ENCODE measurements around the gene FGB. TPM values are rescaled to one million over a fixed set of nuclear protein-coding genes. Genes with fewer than 3 reads are reported as not detected.

The FGB gene
- total and polyA plus RNA-seq, 9 of the 15 experiments (the other 6 are each of a cell fraction or from before 2014, with no cell fraction given) = 0.07 to 1.9 (median 0.13) TPM; not detected in 6

DNA sequence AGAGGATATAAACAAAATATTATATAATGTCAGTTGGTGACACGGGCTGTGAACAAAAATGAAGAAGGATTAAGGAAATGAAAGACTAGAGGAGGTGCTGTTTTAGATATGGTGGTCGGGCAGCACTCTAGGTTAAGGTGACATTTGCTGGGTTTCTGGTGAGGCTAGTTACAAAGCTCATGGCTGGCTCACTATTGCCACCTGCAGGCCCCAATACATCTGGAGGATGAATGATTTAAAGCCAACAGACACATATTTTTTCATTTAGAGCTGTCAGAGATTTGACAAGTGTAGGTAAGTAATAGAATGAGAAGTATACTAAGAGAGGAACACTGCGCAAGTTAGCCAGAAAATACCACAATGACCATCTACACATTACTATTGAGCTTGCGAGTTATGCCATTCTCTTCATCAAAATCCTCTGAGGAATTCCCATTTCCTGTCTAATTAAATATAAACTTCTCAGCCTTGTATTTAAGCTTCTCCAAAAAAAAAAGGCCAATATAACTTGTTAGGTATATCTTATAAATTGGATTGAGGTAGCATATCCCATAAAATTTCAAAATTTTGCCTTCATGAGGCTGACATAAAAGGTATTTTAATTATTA, 56.0 kb downstream of the FGB start:
- ChIA-PET POLR2A (interaction anchor here (1.3 kb wide), 1 partner anchor 67 kb away, joined by 5 read pairs; no protein-coding TSS in a partner anchor), CTCF (ENCODE audit: low intra/inter-chr PET ratio) (interaction anchor here (0.8 to 2.1 kb wide), 5 partner anchors 59 to 290 kb away, joined by 3 to 14 read pairs (median 10); no protein-coding TSS in a partner anchor)
- Histone ChIP-seq H3K4me2 (ENCODE audit: insufficient read depth, low read length) (no peak overlapping the region), H3K9ac (ENCODE audit: insufficient read depth in 1 of 2, low read depth in 2 of 2, low read length in 2 of 2) (no peak overlapping the region), H3K27me3 (ENCODE audit: control insufficient read depth in 2 of 2, insufficient read depth in 2 of 2, low read length in 2 of 2) (0 out of 5 replicates have a peak, but pooled peaks cover 0 to 4% of the 10 kb centered on the region in 2 experiments), H3K9me1 (ENCODE audit: control insufficient read depth, insufficient read depth, low read length) (no peaks in the 10 kb centered on the region), H3K36me3 (ENCODE audit: control insufficient read depth, insufficient read depth, low read length) (no peaks in the 10 kb centered on the region), H3K4me1 (replicated peaks in 1 of 2; ENCODE audit: control insufficient read depth in 2 of 2, insufficient read depth in 2 of 2, low read length in 2 of 2) (no peaks in the 10 kb centered on the region), H3K4me3 (no peak overlapping the region), H4K20me1 (replicated peaks; ENCODE audit: control insufficient read depth, insufficient read depth, low read length) (no peaks in the 10 kb centered on the region), H3K79me2 (ENCODE audit: control insufficient read depth, insufficient read depth, low read length) (no peaks in the 10 kb centered on the region), H2AFZ (ENCODE audit: low read depth, low read length) (0 out of 2 replicates have a peak overlapping the region, but pooled peaks have one; percentile 11), H3K27ac (ENCODE audit: extremely low read depth, low read depth, low read length) (no peak overlapping the region), H3K9me3 (replicated peaks; ENCODE audit: control insufficient read depth, insufficient read depth, low read depth, low read length) (no peaks in the 10 kb centered on the region)
- peak in 2 of 4 experiments; percentile 59 to 76 for DNase-seq (ENCODE audit: extremely low read depth in 1 of 4, low spot score in 3 of 4)
- peak; percentile 85 for FAIRE-seq
- intact Hi-C loops (cut with micrococcal nuclease) = loop anchor here (1.0 to 10.0 kb wide), 4 partner anchors 60 to 844 kb away; no protein-coding TSS in a partner anchor
- WGBS (ENCODE audit: insufficient coverage, low coverage, missing lambda C conversion rate) = 0% methylated on average over 4 of the region's 4 CpGs
- ATAC-seq = peak; percentile 89
- no TSS peak for BruUV-seq (replicated peaks)
- in situ Hi-C loops (cut with MboI) = loop anchor here (5.0 kb wide), 1 partner anchor 67 kb away; the partner anchor contains the start of gene PLRG1
- no peak for TF ChIP-seq GTF2A2 (tag; IDR thresholded peaks at IDR 0.05)
- TF ChIP-seq NELFE (IDR thresholded peaks at IDR 0.05; ENCODE audit: insufficient read depth, insufficient read length) = no peak
- peak; percentile 51; the same call in 1 of the 2 replicates for TF ChIP-seq DEAF1 (CRISPR knock-in tag; IDR thresholded peaks at IDR 0.05)
- TF ChIP-seq MCM3 (IDR thresholded peaks at IDR 0.05) = no peak
- no peak for TF ChIP-seq NR2C1 (IDR thresholded peaks at IDR 0.05)
- no peak for TF ChIP-seq NR2C1 (tag; IDR thresholded peaks at IDR 0.05)
- no peak for TF ChIP-seq HNRNPLL (IDR thresholded peaks at IDR 0.05; ENCODE audit: low read depth, low read length, poor library complexity, severe bottlenecking)
- peak; percentile 79 for TF ChIP-seq SMC3 (conservative IDR thresholded peaks at IDR 0.05; ENCODE audit: insufficient read depth, low read depth, low read length)
- TF ChIP-seq STAT5B (CRISPR knock-in tag; IDR thresholded peaks at IDR 0.05) = no peak
- TF ChIP-seq ZNF3 (CRISPR knock-in tag; IDR thresholded peaks at IDR 0.05) = no peak
- no peak for TF ChIP-seq SREBF2 (CRISPR knock-in tag; IDR thresholded peaks at IDR 0.05)
- TF ChIP-seq PKNOX1 (IDR thresholded peaks at IDR 0.05) = peak; percentile 73
- TF ChIP-seq, protein P1, sequence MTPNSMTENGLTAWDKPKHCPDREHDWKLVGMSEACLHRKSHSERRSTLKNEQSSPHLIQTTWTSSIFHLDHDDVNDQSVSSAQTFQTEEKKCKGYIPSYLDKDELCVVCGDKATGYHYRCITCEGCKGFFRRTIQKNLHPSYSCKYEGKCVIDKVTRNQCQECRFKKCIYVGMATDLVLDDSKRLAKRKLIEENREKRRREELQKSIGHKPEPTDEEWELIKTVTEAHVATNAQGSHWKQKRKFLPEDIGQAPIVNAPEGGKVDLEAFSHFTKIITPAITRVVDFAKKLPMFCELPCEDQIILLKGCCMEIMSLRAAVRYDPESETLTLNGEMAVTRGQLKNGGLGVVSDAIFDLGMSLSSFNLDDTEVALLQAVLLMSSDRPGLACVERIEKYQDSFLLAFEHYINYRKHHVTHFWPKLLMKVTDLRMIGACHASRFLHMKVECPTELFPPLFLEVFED (CRISPR knock-in tag; conservative IDR thresholded peaks at IDR 0.05) = no peak
- no peak for TF ChIP-seq E2F3 (CRISPR knock-in tag; IDR thresholded peaks at IDR 0.05)
- TF ChIP-seq RB1 (IDR thresholded peaks at IDR 0.05; ENCODE audit: low read depth) = no peak
- no peak for TF ChIP-seq PBX2 (CRISPR knock-in tag; IDR thresholded peaks at IDR 0.05; ENCODE audit: low read depth)
- TF ChIP-seq PBX2 (tag; conservative IDR thresholded peaks at IDR 0.05; ENCODE audit: low read depth) = peak; percentile 82

All from K562 (cell line).